ENCODE measurements around the gene PDE4D.
"Not testable (repeated sequence)": the region's sequence is repeated elsewhere in the genome, so short reads cannot be mapped to it uniquely, and the experiment has no call there.

Gene PDE4D

GRCh38 chr5:59767681-59768151, 125.8 kb downstream of the PDE4D start:
- no peak for DNase-seq

DNA sequence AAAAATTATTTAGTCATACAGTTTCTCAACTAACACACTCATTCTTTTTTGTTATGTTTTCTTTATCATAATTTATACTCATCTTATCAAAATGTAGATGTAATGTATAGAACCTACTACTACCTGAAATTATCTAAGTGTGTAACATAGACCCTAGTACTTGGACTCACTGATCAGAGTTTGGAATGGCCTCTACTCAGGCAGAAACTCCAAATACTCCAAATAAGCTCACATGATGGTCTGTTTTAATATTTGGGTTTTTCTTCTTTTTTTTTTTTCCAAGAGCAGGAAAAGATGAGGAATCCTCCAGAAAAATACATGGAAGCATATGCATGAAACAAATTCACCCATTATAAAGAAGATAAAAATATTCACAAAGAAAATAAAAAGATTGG, 126.3 kb downstream of the PDE4D start:
- DNase-seq: no peak

DNA sequence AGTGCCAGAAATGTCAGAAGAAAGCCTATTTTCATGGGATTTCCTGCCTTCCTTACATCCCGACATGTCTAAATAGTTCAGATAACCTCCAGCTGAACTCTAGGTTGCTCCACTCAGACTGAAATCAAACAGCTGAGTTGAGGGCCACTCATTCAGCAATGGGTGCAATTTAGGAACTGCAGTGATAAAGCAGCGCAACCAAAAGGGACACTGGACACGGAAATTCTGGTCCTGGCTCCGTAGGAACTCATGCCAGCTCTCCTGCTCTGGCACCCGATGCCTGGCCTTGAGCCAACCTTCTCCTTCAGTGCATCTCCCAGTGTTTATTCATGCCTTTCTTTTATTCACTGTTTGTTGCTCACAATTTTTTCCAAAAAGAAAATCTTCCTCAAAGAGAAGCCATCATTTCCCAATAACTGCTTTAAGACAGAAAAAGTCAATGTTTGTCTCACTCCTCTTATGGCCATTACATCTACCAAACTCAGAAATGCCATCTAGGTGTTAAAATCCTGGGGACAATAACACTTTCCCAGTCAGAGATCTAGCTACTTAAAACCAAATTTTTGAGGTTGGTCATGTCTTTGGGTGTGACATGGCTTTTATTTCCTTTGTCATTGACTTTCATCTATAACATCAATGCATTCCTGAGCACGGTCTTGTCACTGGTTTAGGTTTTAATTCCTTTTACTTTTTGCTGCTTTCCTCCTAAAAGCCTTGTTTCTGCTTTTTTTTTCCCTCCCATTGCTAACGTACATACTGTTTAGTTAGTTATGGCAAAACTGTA, 126.9 kb downstream of the PDE4D start:
- DNase-seq: no peak

GRCh38 chr5:59765446-59765845, 128.1 kb downstream of the PDE4D start:
- DNase-seq: no peak

DNA sequence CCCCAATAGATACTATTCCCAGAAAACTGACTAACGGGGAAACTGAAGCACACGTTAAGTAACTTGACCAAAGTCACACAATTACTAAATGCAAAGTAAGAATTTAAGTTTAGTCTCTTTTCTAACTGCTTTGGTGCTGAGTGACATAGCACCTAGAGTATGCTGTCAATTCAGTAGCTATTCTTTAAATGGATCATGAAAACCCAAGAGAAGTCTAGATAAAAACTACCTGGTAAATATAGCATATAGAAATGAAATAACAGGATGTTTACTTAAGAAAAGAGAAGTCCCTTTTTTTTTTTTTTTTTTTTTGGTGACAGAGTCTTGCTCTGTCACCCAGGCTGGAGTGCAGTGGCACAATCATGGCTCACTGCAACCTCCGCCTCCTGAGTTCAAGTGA, 129.2 kb downstream of the PDE4D start:
- no peak for DNase-seq

DNA sequence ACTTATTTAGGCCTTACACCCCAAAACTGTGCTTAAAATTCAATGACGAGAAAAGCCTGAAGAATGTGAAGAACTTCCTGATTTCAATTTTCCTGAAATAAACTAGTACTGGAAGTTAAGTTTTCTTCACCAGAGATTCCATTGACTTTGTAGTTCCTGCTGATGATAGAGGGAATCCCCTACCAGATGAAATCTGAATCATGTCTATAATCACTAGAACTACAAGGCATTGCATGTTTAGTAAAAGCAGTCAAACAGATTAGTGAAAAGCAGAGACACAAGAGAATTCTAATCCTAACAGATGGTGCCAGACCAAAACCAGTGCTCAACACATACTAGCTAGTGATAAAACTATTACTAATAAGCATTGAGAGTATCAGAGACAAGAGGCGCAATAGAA, 130.0 kb downstream of the PDE4D start:
- DNase-seq: no peak

DNA sequence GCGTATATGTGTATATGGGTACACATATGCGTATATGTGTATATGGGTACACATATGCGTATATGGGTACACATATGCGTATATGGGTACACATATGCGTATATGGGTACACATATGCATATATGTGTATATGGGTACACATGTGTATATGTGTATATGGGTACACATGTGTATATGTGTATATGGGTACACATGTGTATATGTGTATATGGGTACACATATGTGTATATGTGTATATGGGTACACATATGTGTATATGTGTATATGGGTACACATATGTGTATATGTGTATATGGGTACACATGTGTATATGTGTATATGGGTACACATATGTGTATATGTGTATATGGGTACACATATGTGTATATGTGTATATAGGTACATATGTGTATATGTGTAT, 131.3 kb downstream of the PDE4D start:
- not testable (repeated sequence) for DNase-seq

DNA sequence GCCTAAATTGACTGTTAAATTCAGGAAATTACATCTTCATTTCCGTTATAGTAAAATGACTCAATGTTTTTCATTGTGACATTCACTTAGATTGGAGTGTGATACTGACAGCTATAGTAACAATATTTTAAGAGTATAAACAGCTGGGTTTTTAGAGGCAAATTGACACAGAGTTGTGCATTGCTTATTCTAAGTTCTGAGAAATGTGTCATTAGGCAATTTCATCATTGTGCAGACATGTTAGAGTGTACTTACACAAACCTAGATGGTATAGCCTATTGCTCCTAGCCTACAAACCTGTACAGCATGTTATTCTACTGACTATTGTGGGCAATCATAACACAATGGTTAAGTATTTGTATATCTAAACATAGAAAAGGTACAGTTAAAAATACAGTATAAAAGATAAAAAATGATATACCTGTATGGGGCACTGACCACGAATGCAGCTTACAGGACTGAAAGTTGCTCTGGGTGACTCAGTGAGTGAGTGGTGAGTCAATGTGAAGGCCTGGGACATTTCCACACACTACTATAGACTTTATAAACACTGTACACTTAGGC, 132.7 kb downstream of the PDE4D start:
- no peak for DNase-seq

GRCh38 chr5:59759600-59760351, 133.8 kb downstream of the PDE4D start:
- no peak for DNase-seq

DNA sequence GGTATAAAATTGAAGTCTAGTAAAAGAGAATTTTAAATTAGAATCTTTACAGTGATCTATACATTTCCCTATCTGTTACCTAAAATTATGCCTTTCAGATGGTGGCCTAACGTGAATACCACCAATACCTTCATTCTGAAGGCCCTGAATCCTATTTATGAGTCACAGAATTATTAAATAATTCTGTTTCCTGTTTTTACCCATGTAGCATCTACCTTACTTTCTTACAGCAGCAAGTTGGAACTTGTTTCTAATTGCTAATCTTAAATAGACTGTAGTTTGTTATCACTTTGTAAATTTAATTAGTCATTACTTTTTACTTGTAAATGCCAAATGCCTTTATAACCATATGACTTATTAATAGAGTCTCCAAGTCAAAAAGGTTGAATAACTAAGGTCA, 135.0 kb downstream of the PDE4D start:
- no peak for DNase-seq

GRCh38 chr5:59757442-59757841, 136.1 kb downstream of the PDE4D start:
- no peak for DNase-seq

- DNase-seq: no peak
Observed at GRCh38 chr5:59756373-59757035, 137.0 kb downstream of the PDE4D start.

- DNase-seq: no peak
Observed at GRCh38 chr5:59755476-59755875, 138.1 kb downstream of the PDE4D start.

- no peak for DNase-seq
Observed at GRCh38 chr5:59753599-59753998, 139.9 kb downstream of the PDE4D start.

DNA sequence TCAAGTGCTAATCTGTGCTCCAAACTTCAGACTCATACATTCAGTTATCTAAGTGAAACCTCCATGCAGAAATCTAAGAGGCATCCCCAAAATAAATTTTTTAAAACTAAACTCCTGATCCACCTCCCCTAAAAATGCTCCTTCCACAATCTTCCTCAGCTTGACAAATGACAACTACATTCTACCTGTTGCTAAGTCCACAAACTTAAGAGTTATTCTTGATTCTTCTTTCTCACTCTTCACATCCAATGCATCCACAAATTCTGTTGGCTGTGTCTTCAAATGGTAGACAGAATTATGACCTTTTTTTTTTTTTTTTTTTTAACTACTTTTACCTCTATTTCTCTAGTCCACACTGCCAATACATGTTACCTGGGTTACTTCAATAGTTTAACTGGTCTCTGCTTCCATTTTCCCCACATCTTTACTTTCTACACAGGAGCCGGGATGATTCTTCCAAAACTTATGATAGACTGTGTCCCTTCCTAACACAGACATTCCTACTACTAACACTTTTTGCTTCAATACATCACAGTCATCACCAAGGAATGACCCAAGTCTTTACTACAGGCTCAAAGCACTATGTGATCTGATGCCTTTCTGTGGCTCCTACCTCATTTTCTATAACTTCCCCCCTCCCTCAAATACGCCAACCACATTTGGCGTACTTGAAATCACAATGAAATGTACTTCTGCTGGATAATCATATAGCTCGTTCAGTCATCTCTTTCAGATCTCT, 143.6 kb downstream of the PDE4D start:
- no peak for DNase-seq

DNA sequence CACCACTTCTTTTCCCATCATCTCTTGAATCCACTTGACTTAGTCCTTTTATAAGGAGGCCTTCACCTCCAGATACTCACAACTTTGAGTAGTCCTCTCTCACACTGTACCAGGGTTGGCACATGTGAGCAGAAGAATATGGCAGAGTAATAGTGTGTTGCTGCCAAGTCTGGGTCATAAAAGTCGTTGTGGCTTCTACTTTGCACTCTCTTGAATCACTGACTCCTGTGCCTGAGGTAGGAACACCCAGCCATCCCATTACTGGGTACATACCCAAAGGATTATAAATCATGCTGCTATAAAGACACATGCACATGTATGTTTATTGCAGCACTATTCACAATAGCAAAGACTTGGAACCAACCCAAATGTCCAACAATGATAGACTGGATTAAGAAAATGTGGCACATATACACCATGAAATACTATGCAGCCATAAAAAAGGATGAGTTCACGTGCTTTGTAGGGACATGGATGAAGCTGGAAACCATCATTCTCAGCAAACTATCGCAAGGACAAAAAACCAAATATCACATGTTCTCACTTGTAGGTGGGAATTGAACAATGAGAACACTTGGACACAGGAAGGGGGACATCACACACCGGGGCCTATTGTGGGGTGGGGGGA, 145.4 kb downstream of the PDE4D start:
- DNase-seq: not testable (repeated sequence)

DNA sequence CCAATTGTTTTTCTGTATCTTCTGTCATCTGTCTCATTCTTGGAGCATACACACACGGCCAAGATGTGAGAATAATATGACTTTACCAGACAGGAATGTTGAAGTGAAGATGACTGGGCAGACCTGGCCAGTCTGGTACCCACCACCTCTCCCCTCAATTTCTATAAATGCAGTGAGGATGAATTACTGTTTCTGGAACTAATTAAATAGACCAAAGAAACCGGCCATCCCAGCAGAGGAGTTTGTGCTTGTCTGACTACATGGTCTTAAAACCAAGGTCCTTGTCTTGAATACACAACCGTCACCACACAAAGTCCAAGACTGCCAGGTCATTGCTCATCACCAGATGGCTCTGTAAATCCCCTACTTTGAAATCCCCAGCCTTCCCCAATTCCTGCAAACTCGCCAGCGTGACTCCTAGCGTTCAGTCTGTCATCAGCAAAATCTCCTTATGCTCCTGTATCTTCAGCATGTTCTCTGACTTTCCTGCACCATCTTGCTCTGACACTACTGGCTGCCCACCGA, 147.2 kb downstream of the PDE4D start:
- DNase-seq: no peak

- no peak for DNase-seq
Observed at GRCh38 chr5:59745415-59745863, 148.1 kb downstream of the PDE4D start.

GRCh38 chr5:59744531-59744992, 149.0 kb downstream of the PDE4D start:
- no peak for DNase-seq

DNA sequence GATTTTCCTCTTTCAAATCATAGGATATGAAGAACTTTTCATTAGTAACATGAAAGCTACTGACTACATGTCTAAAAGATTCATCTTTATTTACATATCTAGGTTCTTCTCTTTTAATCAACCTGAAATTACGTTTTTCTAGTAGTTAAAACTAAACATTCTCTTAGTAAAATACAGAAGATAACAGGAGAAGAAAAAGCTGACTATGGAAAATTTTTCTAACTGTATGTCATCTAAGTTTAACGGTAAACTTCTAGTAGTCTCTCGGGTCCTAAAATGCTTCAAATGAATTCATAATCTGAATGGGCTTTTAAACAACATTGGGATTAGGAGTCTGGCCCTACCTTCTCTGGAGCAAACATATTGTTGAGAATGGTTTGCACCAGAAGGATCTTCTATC, 151.9 kb downstream of the PDE4D start:
- DNase-seq: no peak

DNA sequence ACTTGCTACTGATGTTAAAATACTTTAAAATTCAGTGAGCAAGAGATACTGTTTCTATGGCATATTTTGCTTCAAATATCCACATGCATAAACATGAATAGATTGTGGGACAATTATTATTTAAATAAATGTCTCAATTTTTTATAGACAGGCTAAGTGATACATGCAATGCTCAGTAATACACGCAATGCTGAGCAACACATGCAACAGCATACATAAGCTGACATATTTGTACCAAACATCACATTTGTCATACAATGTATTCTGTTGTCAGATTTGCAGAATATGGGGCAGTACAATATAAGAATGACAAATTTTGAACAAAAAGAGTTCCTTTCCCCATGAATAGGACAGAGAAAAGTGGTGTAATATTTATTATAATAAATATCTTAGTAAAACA, 155.5 kb downstream of the PDE4D start:
- no peak for DNase-seq

DNA sequence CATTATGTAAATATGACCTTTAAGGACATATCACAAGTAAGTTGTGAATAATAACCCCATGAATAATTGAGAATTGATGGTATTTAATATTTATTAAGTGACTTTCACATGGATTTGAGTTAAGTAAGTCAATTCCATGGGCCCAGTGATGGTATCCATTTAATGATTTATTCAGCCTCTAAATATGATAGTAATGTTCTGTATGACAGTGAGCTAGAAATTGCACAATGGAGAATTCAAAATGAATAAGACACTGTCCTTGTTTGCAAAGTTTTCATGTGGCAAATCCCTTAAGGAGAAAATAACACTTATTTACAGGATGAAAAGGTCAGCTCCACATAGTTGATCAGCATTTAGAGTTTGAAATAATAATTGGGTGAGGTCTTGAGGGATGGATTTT, 160.7 kb downstream of the PDE4D start:
- no peak for DNase-seq

All from NCI-H2171 (cell line).